ENCODE data around the gene STOX2. TPM values are rescaled to one million over a fixed set of nuclear protein-coding genes. Genes with fewer than 3 reads are reported as not detected.

The STOX2 gene
- total RNA-seq, 2 donors from 2014 or later, result 0.89 to 2.5 TPM

DNA sequence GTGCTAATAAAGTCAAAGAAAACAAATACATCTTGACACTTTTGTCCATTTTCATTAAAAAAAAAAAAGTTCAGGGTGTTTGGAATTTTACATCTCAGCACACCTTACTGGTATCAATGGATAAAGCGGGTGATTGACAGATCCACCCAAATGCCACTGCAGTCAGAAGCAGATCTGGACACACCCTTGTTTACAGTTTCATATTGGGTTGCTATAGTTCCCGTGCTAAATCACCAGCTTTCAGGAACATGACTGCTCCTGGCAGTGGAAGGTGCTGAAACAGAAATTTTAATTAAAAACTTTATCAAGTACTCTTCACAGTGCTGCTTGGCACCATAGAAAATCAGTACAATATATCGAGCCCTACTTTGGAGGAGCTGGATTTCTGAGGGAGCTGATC, 116.3 kb downstream of the STOX2 start:
- no peak for DNase-seq
- H3K36me3 ChIP-seq, result no peaks in the 10 kb centered on the region

DNA sequence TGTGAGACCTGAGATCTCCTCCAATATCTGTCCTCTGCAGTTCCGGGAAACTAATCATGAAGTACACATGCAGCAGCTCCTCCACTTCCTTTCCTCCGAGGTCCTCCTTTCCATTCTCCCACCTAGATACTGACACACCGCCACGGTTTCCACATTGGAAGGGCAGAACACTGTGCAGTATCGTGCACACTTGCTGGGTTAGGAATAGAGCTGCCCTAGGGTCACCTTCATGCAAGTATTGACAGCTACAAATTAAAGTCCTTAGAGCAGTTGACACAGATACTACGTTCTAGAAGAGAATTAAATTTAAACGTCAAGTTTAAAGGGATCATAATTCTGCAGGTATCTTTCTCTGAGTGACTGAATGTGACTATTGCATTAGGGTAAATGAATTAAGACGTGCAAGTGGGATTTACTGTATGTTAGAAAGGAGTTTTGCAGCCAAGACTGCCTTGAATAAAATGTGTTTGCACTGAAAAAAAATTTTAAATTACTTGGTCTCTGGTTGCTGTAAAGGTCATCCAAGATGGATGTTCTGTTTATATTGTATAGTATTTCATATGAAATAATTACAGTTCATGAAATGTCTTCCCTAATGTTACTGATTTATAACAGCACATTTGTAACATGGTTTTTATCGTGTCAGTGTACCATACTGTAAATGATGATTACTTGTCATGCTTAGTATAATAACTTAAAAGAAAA, 117.7 kb downstream of the STOX2 start:
- no peak overlapping the region for H3K9ac ChIP-seq (ENCODE audit: low read depth in 2 of 2, low read length in 2 of 2)
- no peak overlapping the region for H3K27ac ChIP-seq
- no peaks in the 10 kb centered on the region for H3K36me3 ChIP-seq
- no peak overlapping the region for H3K4me3 ChIP-seq
- no peak for DNase-seq
- H3K27me3 ChIP-seq, result no peaks in the 10 kb centered on the region
- intact Hi-C loops (cut with DNase I), result no loop called here
- no peaks in the 10 kb centered on the region for H3K9me3 ChIP-seq
- H3K4me1 ChIP-seq, result no peaks in the 10 kb centered on the region
- TF ChIP-seq, protein P1, sequence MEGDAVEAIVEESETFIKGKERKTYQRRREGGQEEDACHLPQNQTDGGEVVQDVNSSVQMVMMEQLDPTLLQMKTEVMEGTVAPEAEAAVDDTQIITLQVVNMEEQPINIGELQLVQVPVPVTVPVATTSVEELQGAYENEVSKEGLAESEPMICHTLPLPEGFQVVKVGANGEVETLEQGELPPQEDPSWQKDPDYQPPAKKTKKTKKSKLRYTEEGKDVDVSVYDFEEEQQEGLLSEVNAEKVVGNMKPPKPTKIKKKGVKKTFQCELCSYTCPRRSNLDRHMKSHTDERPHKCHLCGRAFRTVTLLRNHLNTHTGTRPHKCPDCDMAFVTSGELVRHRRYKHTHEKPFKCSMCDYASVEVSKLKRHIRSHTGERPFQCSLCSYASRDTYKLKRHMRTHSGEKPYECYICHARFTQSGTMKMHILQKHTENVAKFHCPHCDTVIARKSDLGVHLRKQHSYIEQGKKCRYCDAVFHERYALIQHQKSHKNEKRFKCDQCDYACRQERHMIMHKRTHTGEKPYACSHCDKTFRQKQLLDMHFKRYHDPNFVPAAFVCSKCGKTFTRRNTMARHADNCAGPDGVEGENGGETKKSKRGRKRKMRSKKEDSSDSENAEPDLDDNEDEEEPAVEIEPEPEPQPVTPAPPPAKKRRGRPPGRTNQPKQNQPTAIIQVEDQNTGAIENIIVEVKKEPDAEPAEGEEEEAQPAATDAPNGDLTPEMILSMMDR (IDR thresholded peaks at IDR 0.05), result no peak

More for the DNA sequence above, 116.3 kb downstream of the STOX2 start:
- Histone ChIP-seq H3K27ac (no peak overlapping the region), H3K9me3 (no peaks in the 10 kb centered on the region), H3K4me3 (no peak overlapping the region), H3K9ac (ENCODE audit: low read depth in 2 of 2, low read length in 2 of 2) (no peak overlapping the region), H3K27me3 (no peaks in the 10 kb centered on the region), H3K4me1 (no peaks in the 10 kb centered on the region)
- intact Hi-C loops (cut with DNase I), result no loop called here
- TF ChIP-seq, protein P1 (IDR thresholded peaks at IDR 0.05), result no peak

DNA sequence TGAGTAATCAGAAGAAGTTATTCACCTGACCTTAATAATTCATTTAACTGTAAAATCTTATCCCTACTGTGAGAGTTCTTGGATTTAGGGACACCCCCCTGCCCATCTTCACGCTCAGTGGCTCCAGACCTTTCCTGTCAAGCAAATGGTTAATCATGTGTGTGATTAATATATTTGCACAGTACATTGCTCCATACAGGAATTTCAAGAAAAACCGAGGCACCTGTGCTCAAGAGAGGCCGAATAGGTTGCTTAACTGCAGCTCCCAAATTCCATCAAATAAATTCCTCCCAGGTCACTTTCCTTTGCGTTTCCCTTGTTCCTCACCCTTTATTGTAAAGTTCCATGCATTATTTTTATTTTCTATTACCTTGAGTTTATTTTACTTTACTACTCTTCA, 119.5 kb downstream of the STOX2 start:
- Histone ChIP-seq H3K9ac (ENCODE audit: low read depth in 2 of 2, low read length in 2 of 2) (no peak overlapping the region), H3K4me1 (no peaks in the 10 kb centered on the region), H3K27me3 (no peaks in the 10 kb centered on the region), H3K4me3 (no peak overlapping the region), H3K36me3 (no peaks in the 10 kb centered on the region), H3K9me3 (no peaks in the 10 kb centered on the region), H3K27ac (no peak overlapping the region)
- intact Hi-C loops (cut with DNase I), result no loop called here
- DNase-seq, result no peak
- TF ChIP-seq, protein P1 (IDR thresholded peaks at IDR 0.05), result no peak

DNA sequence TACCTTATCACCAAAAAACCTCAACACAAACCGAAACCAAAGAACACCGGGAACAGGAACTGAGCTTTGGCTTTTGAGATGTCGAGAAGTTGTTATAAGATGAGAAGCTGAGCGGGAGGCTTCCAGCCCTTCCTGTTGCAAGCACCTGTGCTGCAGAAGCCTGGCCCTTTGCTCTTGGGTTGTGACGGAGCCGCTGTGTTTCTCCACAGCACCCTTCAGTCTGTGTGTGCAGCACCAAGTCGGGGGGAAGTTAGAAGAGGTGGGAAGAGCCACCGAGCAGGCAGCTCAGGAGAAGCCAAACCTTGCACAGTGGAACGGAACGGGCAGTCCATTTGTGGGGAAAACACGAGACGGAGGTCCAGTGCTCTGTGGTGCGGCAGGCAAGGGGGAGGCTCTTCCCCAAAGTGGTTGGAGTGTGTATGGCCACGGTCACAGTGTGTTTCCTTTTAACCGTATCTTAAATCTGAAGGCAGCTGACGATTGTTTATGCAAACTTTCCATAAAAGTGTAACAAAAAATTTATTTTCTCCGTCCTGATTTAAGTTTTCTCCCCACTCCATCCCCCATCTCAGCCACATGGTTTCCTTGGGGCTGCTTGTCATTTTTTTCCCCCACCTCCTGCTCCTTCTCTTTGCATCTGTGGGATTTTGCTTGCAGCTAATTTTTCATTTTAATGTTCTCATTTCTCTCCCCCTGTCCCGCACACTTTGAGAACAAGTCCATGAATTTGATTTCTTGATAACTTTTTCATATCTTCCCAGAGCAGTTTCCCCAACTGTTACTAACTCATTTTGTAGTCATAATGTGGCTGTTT, 123.7 kb downstream of the STOX2 start:
- Histone ChIP-seq H3K4me1 (no peaks in the 10 kb centered on the region), H3K4me3 (peak overlapping the region; percentile 13), H3K27ac (no peak overlapping the region), H3K27me3 (no peaks in the 10 kb centered on the region), H3K9ac (ENCODE audit: low read depth in 2 of 2, low read length in 2 of 2) (peak overlapping the region in 1 of 2 donors; percentile 53), H3K9me3 (no peaks in the 10 kb centered on the region), H3K36me3 (no peaks in the 10 kb centered on the region)
- no peak for DNase-seq
- intact Hi-C loops (cut with DNase I), result no loop called here
- TF ChIP-seq, protein P1 (IDR thresholded peaks at IDR 0.05), result no peak

DNA sequence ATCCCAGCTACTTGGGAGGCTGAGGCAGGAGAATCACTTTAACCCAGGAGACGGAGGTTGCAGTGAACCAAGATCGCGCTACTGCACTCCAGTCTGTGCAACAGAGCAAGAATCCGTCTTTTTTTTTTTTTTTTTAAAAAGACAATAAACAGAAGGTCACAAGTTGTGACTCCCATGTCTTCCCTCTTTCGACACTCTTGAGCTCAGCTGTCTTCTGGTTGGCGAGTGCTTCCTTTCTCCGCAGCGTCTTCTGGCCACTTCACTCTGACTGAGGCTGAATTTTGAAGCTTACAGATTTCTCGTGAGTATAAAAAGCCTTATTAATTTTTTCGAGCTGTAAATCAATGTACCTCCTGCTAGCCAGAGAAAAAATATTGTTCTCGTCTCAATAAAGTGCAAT, 124.9 kb downstream of the STOX2 start:
- Histone ChIP-seq H3K27ac (no peak overlapping the region), H3K9ac (ENCODE audit: low read depth in 2 of 2, low read length in 2 of 2) (no peak overlapping the region), H3K36me3 (no peaks in the 10 kb centered on the region), H3K4me1 (no peaks in the 10 kb centered on the region), H3K9me3 (no peaks in the 10 kb centered on the region), H3K27me3 (no peaks in the 10 kb centered on the region), H3K4me3 (no peak overlapping the region)
- intact Hi-C loops (cut with DNase I), result no loop called here
- no peak for DNase-seq
- TF ChIP-seq, protein P1 (IDR thresholded peaks at IDR 0.05), result no peak

Measured in colonic mucosa (tissue), 4 donors.